NOMO-1 treated with DMSO at 0.1 percent for 48 hours (cell line): ENCODE measurements around the gene RPL22.
A peak's percentile ranks its signal among the peaks of the same experiment; 100 is the strongest.
"Not testable (repeated sequence)": the region's sequence is repeated elsewhere in the genome, so short reads cannot be mapped to it uniquely, and the experiment has no call there.

ENCODE experiments used
- DNase-seq: peaks from one replicate; lab custom pipeline; 2025; ENCODE audit not compliant: unreplicated experiment; lab: John Stamatoyannopoulos, UW

Gene RPL22

DNA sequence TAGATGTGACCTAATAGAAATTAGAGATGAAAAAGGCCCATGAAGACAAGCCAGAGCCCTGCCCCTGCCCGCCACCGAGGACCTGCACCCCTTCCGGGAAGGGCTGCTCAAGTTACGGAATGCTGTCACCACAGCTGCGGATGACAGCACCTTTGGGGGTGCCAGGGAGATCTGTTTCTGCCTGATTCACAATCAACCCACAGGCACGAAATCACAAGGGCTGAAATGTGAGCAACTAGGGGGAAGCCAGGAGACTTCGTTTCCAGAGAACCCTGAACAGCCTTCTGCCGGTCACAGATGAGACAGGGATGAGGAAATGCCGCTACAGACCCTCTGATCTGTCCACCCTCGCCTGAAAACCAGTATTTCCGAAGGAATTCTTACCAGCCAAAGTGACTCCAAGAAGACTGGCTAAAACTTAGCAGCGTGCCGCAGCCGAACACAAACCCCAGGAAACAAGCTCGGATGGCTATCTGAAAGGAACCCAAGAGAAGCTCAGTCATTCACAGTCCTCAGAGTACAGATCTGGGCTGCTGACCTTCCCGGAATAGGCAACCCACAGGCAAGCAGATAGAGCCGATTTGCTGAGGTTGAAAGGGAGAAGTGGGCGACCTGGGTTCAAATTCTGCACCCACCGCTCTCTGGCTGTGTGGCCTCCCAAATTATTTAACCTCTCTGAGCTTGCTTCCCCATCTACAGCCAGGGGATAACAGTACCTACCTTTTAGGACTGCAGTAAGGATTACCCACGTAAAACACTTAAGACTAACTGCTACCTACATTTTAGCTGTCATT is 35.3 kb upstream of the RPL22 start:
- DNase-seq: no peak

DNA sequence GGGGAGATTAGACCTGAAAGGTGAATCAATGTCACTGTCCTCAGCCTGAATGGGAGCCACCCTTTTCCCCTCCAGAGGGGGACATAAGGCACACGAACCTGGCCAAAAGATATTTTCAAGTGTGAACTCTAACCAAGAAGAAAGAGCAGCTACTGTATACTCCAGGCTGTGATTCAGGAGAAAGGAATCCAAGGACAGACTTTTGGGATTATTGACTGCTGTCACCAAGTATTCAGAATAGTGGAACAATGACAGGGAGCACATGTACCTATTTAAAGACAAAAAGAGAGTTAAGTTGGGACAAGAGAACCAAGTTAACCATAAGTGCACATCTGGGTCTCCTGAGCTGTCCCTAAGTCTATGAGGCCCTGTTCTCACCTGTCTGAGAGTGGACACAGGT is 34.0 kb upstream of the RPL22 start:
- no peak for DNase-seq

DNA sequence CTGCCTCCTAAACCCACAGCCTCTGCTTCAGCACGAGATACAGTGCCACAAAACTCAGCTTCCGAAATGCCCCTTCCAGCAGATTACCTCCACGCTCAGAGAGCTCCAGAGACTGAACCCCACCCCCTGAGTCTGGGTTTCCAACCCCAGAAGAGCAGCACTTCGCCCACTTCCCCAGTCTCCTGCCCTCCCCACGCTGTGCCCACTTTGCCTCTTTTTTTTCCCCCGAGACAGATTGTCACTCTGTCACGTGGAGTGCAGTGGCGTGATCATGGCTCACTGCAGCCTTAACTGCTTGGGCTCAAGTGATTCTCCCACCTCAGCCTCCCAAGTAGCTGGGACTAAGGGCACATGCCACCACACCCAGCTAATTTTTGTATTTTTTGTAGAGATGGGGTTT is 26.3 kb upstream of the RPL22 start:
- no peak for DNase-seq

DNA sequence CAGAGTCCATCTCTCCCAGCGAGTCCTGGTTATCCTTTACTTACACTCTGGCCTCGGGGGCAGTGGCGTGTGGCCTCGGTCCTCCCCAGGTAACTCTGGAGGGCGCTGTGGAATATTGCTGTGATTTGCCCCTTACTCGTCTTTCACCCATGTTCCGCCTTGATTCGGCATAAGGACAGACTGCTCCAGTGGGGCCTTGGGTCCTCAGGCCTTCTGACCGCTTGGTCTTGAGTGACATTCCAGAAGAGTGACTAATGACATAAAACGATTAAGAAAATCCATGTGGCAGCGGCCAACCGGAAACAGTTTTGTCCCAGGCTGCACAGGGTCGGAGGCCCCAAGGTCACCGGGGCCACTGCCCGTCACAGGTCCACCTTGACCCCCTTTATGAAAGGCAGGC is 25.3 kb upstream of the RPL22 start:
- DNase-seq: no peak

DNA sequence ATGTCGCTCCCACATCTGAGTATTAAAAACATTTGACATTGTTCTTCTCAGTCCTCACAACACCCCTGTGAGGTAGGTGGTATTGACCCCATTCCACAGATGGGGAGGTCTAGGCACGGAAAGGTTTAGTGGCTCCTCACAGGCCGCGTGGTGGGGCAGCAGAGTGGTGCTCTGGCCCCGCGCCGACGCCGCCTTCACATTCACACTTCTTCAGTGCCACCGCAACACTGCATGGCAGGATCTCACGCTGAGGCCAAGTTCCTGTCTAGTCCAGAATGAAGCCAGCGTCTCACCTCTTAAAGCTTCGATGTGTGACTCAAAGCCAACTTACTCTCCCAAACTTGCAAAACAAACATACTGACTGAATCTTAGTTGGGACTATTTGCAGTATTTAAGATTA is 24.2 kb upstream of the RPL22 start:
- DNase-seq: no peak

DNA sequence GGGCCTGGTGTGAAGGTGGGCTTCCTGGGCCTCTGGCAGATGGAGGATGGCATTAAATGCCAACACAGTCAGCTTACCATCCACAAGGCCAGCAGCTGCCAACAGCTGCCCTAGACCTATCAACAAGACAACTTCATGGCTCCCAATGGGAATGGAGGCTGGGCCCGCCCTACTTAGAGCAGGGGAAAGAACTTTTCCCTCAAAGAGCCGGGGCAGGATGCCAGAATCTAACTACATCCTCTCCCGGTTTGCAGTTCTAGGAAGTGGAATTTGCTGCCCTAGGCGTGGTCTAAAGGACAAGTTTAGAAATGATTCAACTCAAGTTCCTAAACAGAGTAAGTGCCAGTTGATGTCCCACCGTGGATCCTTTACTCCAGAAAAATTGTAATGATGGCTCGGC is 23.2 kb upstream of the RPL22 start:
- DNase-seq: no peak

DNA sequence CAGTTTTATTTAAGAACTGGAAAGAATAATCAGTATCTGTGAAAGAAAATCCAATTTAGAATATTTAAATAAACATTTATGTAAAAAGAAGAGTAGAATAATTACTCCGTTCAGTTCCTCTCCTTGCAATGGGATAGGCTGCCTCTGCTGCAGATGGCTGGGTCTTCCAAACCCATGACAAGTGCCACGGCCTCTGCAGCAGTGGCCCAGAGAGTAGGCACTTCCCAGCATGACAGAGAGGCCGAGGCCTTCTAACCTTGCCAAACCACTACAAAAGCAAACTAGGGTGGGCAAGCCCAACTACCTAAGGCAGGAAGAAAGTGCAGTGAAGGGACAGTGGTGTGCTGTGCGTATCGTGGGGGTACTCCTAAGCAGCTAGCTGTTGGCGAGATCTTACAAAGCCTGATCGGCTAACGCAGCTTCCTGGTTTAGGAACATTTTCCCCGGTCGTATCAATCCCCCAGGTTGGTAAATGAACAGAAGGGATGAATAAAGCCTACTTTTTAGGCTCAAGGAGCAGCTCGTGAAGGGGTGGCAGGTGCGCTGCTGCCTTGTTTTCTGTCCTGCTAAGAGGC is 21.9 kb upstream of the RPL22 start:
- no peak for DNase-seq

DNA sequence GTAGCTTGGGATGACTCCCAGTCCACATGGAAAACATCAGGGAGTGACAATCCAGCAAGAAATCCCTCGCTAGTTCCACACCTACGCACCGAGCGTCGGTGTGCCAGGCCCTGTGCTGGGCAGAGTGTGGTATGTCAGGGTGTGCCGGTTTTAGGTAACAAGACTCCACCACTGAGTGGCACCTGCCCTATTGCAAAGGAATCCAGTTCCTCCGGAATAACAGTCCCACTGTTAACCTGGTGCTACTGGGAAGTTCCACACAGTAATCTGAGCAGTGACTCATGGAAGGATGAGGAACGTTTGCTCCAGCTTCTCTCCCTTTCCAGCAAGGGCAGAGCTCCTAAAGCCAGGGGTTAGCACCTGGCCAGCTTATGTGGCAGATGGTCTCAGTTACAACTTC is 20.8 kb upstream of the RPL22 start:
- no peak for DNase-seq

DNA sequence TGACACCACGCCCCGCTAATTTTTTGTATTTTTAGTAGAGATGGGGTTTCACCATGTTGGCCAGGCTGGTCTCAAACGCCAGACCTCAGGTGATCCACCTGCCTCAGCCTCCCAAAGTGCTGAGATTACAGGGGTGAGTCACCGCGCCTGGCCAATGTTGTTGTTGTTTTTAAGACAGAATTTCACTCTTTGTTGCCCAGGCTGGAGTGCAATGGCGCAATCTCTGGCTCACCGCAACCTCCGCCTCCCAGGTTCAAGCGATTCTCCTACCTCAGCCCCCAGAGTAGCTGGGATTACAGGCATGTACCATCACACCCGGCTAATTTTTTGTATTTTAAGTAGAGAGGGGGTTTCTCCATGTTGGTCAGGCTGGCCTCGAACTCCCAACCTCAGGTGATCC is 20.2 kb upstream of the RPL22 start:
- not testable (repeated sequence) for DNase-seq

DNA sequence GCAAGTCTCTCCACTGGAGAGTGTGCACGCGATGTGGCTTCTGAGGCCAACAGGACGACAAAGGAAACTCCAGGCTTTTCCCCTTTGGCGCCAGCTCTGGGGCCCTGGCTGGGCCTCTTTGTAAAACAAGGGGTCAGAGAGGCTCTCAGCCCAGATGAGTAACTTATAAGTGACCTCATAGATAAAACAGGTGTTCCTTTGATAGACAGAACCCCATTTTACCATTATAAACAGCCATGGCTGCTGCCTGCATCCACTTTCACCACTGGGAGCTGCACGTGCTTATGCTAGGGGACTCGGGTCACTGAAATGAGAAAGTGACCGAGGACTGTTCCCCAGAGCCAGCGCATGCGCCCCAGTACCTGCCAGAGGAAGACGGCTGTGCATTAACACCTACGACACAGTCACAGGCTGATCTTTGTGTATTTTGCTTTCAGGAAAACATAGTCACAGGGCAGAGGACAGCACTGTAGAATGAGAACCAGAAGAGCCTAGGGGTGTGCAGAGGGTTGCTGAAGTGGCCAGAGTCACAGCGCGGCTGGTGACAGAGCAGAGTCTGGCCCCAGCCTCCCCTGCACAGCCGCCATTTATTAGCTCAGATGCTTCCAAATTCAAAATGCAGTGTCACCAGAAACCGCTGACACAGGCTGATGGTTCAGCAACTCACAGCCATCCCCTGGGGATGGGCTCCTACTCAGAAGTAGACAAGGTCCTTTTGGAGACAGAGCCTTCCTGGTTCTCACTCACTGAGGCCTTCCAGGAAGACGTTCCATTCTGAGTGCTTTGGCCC is 19.2 kb upstream of the RPL22 start:
- no peak for DNase-seq

DNA sequence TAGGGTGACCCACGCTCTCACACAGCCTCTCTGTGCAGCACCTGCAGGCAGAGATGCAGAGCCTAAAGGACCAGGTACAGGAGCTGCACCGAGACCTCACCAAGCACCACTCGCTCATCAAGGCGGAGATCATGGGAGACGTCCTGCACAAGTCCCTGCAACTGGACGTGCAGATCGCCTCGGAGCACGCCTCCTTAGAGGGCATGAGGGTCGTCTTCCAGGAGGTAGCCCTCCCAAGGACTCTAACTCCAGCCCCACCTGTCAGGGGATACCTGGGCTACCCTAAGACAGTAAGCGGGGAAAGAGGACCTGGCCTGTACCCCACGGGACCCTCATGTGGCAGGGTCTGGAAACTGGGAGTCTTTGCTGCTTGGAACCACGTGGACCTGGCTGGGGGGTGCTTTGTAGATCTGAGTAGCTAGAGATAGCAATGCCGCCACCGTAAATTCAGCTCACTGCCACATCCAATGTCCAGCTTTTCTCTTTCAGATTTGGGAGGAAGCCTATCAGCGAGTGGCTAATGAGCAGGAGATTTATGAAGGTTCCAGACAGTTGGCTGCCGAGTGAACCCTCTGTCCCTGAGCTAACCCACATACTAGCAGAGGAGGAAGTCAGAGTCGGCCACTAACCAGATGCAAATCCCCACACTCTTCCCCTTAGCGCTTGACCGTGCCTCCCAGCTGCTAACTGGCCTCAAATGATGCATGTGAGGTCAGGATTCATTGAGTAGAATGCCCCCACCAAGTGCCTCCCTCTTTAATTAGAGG is 13.0 kb upstream of the RPL22 start:
- DNase-seq: peak; percentile 42

DNA sequence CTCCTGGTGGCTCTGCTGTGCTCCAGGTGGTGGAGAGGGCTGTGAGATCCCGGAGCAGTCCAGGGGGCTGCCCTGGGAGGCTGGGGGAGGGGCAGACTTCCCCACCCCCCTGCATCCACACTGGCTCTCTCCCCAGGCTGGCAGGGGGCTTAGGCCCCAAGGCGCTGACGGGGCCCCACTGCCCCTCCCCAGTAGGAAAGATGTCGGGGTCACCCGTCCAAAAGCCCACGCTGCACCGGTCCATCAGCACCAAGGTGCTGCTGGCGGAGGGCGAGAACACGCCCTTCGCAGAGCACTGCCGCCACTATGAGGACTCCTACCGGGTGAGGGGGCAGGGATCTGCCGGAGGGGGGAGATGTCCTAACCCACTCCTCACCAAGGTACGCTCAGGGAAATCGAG is 12.3 kb upstream of the RPL22 start:
- no peak for DNase-seq

DNA sequence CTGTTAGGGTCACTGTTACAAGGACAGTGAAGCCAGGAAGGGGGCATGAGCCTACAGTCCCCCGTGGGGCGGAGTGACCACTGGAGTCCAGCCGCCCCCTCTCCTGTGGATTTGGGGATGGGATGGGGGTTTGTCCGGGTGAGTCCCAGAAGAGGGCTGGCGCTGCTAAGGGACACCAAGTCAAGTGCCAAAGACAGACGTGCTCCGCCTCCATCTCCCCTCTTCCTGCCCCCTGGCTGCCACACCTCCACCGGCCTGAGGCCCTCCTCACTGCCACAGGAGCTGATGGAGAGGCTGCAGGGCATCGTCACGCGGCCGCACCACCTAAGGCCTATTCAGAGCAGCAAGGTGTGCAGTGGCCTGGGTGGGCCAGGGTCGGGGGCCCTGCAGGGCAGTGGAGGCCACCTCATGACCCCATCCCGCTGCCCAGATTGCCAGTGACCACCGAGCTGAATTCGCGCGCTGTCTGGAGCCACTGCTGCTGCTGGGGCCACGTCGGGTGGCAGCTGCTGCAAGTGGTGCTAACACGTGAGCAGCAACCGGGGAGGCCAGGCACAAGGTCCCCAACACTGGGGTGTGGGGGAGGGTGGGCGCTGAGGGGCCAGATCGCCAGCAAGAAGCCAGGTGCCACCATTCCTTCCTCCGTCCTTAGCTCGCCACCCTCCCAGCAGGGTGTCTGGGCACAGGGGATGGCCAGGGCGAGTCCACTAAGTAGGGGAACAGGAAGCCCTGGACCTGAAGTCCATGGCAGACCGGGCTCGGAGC is 11.4 kb upstream of the RPL22 start:
- DNase-seq: no peak

DNA sequence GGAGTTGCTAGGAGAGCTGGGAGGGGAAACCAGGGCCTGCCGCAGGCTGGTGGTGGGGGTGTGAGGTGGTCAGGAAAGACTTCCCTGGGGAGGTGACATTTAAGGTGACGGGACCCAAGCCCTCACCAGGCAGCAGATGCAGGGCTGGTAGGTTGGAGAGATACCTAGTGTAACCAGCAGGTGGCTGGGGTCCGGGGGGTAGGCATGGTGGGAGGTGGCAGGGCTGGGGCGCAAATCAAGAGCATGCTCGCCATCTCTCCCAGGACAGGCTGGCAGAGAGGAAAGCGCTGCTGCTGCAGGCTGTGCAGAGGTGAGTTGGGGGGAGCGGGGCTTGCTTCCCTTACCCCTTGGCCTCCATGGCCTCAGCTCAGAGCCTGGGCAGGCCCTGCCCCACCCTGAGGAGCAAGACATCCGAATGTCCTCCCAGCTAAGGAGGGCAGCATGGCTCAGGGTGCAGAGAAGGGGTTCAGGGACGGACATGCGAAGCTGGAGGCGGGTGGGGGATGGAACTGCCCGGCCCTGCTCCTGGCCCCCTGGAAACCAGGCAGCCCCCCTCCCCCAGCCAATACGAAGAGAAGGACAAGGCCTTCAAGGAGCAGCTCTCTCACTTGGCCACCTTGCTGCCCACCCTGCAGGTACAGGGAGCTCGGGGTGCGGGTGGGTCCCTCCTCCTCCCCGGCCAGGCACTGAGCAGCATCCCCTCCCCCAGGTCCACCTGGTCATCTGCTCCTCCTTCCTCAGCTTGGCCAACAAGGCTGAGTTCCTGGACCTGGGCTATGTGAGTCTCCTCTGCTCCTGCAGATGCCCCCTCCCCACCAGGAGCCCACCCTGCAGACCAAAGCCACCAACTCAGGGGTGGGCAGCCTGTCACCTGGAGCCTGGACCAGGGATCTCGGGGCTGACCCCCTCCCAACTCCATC is 10.5 kb upstream of the RPL22 start:
- no peak for DNase-seq

DNA sequence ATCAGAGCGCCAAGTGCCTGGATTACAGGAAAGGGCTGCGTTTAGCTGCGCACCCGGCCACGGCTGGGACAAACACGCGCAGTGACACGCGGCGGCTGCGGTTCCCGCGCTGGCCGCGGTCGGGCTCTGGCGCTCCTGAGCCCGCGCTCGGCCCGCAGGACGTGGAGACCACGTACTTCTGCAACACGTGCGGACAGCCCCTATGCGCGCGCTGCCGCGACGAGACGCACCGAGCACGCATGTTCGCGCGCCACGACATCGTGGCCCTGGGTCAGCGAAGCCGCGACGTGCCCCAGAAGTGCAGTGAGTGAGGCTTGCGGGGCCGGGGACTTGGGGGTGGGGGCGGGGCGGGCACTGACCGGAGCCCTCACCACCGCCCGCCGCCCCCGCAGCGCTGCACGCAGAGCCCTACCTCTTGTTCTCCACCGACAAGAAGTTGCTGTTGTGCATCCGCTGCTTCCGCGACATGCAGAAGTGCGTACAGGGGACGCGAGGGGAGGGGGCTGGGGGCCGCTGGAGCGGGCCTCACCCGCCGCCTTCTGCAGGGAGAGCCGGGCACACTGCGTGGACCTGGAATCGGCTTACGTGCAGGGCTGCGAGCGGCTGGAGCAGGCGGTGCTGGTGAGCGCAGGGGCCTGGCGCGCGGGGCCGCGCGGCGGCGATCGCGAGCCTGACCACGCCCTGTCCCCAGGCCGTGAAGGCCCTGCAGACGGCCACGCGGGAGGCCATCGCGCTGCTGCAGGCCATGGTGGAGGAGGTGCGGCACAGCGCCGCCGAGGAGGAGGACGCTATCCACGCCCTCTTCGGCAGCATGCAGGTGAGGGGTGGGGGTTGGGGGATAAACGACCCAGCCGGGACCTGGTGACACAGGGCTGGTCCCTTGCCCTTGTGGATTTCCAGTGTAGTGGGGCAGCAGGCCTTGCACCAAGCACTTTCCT is 9.6 kb upstream of the RPL22 start:
- DNase-seq: peak; percentile 55

DNA sequence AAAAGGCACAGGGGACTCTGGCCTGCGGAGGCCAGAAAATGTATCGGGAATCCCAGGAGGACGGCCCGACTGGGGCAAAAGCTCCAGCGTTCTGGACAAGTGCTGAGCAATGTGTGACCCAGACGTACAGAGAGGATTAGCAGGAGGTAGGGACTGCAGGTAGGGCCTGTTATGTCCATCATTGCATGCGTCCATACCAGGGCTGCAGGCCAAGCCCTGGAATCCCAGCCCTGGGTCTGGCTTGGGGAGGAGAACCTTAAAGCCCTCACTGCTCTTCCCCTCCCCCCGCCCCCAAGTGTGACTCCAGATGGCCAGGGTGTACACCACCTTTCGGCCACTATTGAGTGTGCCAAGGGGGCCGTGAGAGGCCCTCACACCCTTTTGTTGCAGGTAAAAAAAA is 8.5 kb upstream of the RPL22 start:
- DNase-seq: no peak

DNA sequence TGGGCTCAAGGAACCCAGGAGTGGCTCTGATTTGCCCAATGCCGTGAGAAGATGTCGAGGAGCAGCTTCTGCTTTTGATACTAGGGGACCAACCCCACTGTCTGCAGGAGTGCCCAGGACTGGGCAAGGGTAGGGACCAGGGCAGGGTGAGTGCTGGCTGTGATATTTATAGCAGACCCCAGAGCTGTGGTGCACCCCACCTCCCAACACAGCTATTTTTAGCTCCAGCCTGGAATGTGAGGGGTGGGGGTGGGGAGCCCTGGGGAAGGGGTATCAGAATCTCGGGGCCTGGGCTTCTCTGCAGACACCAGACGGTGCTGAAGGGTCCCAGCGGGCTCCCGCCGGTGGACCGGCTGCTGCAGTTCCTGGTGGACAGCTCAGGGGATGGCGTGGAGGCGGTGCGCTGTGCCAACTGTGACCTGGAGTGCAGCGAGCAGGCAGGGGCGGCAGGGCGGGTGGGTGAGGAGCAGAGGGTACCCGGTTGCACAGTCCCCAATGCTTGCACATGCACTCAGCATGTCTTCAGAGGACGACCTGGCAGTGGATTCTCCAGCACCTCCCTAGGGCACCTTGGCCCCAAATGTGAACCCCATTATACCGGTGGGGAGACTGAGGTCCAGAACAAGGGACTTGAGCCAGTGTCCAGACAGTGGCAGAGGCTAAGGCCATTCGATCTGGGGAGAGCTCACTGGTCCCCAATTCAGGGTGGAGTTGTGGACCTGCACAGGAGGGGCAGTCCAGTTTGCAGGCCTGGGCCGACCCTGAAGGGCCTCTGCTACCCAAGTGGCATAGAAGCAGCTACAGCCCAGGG is 7.9 kb upstream of the RPL22 start:
- no peak for DNase-seq

DNA sequence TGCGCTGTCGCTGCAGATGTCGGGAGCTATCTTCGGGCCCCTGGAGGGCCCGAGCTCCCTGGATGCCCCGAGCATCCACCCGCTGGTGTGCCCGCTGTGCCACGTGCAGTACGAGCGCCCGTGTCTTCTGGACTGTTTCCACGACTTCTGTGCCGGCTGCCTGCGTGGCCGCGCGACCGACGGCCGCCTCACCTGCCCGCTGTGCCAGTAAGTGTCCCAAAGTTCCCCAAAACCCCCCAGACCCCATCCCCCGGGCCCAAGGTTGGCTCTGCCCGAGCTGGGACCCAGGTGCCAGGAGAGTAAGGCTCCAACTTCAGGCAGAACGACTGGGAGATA is 7.1 kb upstream of the RPL22 start:
- DNase-seq: no peak
